ENCODE results near the gene YAE1.

Gene YAE1

DNA sequence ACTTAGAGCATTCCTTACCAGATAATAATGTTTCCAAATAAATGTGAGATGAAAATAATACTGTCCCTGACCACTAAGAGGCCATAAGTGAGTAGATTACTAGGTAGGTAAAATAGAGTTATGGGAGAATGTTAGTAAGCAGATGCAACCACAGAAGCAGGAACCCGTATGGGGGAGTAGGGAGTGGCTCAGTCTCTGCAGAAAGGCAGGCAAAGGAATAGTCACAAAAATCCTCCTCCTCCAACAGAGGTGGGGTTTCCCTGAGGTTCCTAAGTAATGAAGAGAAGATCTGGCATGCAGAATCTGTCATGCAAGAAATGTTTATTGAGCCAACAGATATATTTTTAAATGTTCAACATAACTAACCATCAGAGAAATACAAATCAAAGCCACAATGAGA is 9.0 kb upstream of the YAE1 start:
- DNase-seq (ENCODE audit: low spot score), result no peak

DNA sequence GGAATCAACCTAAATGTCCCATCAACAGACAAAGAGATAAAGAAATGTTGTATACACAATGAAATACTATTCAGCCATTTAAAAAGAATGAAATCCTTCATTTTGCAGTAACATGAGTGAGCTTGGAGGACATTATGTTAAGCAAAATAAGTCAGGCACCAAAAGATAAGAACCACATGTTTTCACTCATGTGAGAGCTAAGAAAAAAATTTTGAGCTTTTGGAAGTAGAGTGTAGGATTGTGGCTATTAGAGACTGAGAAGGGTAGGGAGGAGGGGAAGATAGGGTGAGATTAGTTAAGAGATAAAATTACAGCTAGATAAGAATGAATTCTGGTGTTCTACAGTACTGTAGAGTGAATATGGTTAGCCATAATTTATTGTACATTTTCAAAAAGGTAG is 8.3 kb upstream of the YAE1 start:
- DNase-seq (ENCODE audit: low spot score), result no peak

DNA sequence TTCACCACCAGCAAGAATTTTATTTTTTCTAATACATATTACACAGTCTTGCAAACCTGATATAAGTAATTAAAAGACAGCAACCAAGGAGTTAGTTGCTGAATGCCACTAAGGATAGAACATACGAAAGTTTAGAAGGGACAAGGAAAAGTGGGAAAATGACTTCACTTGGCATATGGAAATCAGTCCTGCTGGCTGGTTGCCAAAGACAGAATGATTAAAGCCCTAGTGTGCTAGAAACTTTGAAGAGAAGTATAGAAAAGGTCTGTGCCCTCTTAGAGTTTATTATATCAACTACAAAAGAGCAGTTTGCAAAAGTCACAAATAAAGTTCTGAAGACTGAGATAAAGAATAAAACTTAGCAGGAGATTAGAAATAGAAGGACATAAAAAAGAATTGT is 5.8 kb upstream of the YAE1 start:
- DNase-seq (ENCODE audit: low spot score), result no peak

DNA sequence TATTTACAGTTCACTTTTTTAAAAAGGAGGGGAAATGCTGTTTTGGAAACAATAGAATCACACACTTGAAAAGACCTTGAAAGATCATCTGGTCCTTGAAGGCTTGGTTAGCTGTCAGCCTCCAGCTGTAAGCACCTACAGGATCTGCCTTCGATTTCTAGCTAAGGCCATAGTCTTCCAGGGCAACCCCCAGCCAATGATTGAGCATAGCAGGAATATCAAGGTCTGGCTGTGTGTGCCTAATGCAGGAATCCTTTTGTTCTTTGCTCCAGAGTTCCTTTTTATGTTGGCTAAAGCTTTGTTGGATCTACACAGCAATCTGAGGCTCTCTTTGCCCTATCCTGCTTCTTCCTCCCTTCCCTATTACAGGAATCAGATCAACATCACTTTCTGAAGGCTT is 5.2 kb upstream of the YAE1 start:
- DNase-seq (ENCODE audit: low spot score), result no peak

DNA sequence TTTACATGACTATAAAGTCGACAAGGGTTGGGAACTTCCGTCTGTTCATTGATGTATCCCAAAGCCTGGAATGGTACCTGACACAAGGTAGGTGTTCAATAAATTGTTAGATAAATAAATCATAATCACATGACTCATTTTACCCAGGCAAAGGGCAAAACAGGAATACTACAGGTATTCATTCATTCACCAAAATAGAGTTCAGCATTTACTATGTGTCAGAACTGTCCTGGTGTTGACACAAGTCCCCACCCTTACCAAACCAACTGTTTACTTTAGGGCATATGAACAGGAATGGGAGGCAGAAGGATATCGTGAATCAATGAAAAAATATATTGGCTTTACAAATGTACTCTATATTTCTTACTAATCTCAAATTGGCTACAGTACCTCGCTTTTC is 666 bp upstream of the YAE1 start:
- no peak for DNase-seq (ENCODE audit: low spot score)

DNA sequence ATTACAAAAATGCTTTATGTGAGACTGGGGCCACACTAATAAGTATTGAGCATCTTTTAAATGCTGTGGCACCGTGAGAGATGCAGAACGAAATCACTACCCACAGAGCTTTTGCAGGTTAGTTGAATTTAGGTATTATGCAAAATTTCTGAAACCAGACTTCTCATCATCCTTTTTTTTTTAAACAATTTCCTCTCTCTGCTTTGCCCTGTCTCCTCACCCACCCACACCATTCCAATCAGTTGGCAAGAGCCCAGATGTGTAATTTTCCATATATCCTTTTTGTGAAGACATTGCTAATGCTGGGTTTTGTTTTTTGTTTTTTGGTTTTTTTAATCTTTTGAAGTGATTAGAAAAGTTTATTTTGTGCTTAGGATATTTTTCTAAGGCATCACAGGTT is 1.1 kb downstream of the YAE1 start:
- no peak for DNase-seq (ENCODE audit: low spot score)

DNA sequence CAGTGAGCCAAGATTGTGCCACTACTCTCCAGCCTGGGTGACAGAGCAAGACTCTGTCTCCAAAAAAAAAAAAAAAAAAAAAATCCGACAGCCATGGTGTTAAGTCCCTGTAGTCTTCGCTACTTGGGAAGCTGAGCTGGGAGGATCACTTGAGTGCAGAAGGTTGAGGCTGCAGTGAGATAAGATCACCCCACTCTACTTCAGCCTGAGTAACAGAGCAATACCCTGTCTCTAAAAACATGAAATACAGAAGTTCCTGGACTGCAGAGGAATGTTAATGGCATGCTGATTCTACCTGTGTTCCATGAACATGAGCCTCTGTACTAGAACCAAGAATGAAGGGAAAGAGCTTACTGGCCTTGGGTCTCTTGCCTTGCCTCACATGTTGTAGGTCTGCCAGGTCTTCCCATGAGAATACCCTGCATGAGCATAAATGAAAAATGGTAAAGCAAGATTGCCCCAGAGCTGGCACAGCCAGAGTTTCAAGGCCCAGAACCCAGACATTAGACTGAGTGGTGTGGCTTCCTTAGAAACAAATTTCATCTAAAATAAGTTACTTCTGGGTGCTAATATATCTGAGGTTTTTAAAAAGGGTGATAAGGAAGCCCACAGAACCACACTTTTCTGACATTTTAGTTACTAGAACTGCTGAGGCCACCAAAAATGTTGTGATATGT is 8.6 kb downstream of the YAE1 start:
- no peak for DNase-seq (ENCODE audit: low spot score)

DNA sequence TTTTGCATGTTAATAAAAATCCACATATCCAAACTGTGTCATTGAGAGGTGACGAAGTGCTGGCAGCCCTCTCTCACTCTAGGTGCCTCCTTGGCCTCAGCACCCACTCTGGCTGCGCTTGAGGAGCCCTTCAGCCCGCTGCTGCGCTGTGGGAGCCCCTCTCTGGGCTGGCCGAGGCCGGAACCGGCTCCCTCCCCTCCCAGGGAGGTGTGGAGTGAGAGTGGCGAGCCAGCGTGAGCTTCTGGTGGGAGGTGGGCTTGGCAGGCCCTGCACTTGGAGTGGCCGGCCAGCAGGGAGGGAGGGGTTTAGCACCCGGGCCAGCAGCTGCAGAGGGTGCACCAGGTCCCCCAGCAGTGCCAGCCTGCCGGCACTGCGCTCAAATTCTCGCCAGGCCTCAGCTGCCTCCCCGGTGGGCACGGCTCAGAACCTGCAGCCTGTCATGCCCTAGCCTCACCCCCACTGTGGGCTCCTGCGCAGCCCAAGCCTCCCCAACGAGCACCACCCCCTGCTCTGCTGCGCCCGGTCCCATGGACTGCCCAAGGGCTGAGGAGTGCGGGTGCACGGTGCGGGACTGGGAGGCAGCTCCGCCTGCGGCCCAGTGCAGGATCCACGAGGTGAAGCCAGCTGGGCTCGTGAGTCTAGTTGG is 11.1 kb downstream of the YAE1 start:
- no peak for DNase-seq (ENCODE audit: low spot score)

DNA sequence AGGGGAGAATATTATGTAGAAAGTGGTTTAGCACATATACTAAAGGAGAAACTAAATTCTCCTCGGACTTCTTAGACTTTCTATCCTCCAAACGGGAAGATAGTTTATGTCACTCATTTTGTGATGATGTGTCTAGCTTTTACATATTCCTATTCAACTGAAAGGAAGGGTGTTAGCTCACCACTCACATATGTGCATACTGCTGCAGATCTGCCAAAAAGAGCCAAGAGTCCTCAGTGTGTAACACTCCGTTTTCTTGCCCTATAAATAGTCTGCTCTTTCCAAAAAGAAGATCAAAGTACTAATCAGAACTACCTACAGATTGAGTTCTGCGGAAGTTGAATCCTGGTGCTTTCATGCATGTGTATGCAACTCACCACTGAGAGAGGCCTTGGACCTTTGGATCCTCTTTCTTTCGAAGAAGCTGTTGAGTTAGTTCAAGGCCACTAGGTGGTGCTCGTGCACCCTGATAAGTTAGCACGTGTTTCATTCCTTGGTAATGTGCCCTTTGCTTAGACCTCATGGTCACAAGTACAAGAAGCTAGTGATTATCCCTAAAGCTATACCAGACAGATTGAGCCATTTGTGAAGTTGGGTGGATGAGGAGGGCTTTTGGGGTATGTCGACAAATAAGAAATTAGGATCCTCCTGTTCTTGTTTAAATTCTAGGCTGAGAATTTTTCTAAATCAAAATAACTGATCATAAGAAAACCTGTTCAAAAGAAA is 14.1 kb downstream of the YAE1 start:
- peak; percentile 91 for DNase-seq (ENCODE audit: low spot score)

DNA sequence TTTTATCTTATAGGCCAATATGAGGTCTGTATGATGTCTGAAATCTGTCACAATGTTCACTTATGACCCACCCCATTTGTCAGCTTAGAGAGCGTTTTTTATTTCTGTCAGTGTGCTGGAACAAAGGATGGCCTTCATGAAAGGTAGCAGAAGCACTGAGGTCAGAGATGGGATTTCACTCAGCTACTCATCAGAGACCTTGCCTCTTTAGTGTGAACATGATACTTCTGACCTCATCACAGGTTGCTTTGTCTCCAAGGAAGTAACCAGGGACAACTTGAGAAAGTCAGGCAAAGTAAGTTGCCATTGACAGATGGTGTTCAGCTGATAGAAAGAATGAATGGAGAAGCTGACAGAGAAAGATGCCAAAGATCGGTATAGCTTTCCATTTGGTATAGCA is 16.3 kb downstream of the YAE1 start:
- DNase-seq (ENCODE audit: low spot score), result no peak

DNA sequence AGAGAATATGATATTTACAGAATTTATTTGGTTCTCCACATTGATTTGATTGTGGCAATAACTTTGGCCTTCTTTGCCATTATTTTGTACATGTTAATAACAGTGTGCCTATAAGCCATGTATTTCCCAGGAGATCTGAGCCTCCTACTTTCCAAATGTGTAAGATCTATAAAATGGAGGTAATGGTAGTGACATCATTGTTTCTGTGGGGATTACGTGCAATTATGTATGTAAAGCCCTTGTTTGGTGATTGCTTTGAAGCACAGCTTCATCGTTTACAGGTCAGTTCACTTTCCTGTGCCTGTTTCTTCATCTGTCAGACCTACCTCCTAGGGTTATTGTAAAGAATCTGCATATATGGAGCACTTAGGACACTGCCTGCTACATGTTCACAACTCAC is 17.3 kb downstream of the YAE1 start:
- no peak for DNase-seq (ENCODE audit: low spot score)

DNA sequence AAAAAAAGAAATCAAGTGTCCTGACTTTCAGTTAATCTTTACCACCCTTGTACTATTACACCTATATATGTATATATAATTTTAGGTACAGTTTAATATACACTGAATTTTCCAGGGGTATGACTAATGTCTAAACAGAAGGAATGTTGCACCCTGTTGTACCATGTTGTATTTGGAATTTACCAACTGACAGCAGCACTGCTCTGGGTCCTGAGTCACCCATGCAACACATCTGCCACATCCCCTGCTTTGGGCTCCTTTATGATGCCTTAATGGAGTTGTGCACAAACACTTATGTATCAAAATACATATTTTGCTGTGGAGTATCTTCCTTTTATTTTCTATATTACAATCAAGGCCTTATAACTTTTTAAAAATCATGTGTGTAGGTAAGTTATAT is 21.2 kb downstream of the YAE1 start:
- no peak for DNase-seq (ENCODE audit: low spot score)

DNA sequence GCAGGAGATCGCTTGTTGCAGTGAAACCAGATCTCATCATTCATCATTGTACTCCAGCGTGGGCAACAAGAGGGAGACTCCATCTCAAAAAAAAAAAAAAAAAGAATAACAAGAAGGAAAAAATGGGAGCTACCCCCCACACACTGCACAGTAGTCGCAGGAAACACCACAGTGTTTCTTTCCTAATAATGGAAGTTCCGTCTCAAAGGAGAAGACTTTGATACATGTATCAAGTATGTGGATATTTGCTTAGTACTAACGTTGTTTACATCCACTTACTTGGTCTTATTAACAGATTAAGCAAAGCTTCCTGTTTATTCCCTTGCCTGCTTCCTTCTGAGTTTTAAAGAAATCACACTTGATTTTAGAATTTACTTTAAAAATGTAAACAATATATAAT is 22.2 kb downstream of the YAE1 start:
- DNase-seq (ENCODE audit: low spot score), result no peak

DNA sequence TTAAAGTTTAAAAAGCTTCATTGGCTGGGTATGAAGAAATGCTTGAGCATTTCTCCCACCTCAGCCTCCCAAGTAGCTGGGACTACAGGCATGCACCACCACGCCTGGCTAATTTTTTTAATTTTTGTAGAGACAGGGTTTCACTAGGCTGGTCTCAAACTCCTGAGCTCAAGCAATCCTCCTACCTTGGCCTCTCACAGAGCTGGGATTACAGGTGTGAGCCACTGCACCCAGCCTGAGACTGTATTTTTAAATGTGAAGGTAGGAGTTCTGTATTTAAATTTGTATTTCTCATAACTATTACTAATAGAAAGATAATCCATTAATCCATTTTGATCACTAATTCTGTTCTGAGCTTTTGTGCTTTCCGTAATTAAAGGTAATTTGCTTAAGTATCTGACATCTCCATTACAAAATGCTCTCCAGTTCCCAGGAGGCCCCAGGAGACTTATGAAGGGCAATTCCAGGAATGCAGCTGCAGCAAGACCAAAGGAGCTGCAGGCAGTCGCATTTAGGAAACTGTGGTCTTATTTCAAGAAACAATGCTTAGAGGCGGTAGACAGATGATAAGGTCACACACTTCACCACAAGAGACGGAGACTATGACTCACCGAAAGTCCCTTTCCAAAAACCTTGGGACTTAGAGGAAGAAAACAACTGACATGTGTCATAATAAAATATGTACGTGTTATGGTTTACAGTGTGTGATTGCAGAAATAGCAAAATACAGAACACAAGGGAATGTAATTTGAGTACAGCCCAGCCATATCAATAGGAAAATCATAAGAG is 23.3 kb downstream of the YAE1 start:
- no peak for DNase-seq (ENCODE audit: low spot score)

DNA sequence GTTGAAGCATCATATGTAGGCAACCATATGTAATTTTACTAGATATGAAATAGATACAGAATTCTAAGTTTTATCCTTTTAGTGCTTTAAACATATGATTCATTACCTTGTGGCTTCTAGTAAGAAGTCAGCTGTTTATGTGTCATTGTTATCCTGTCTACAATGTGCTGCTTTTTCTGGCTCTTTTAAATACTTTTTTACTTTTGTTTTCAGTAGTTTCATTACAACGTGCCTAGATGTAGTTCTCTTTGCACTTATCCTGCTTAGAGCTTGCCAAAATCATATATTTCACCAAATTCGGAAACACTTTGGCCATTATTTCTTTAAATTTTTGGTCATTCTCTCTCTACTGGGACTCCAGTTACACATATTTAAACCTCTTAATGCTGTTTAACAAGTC is 26.4 kb downstream of the YAE1 start:
- DNase-seq (ENCODE audit: low spot score), result no peak

DNA sequence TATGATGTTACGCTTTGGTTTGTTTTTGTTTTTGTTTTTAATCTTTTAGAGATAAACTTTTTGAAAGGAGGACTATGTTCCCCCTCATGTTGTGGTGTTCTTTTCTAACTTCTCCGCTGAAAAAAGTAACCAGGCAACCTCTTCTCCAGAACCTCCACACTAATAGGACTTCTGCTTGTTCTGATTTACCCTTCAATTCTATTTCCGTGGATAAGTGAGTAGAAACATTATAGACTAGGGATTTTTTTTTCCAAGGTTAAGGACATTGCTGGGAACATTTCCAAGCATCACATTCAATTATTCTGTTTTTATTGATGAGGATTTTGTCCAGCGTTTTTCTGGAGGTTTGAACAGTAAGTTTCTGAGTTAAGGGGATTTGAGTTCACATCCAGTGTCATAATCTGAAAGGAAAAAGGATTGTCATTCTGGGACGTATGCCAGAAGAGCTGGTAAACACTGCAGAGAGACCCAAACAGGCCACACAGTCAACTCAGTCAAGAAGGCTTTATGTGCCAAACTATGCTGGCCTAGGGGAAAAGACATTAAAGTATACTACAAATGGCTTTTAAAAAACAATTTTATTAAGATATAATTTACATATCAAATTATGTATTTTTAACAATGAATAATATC is 28.9 kb downstream of the YAE1 start:
- peak; percentile 58 for DNase-seq (ENCODE audit: low spot score)

DNA sequence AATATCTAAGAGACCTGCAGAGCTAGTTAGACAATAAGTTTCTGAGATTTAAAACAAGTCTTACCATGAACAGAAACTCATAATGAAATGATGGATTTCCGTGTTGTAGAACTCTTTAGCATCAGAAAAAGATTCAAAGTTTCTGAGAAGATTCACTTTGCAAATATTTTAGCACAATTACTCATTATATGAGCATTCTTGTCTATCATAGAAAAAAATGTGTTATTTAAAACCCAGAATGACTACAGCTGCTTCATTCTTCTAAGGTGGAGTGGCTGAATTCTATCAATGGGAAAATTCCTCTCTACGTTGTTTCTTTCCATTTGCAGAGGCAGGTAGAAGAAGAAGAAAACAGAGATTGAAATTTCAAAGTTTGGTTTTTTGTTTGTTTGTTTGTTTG is 36.1 kb downstream of the YAE1 start:
- no peak for DNase-seq (ENCODE audit: low spot score)

DNA sequence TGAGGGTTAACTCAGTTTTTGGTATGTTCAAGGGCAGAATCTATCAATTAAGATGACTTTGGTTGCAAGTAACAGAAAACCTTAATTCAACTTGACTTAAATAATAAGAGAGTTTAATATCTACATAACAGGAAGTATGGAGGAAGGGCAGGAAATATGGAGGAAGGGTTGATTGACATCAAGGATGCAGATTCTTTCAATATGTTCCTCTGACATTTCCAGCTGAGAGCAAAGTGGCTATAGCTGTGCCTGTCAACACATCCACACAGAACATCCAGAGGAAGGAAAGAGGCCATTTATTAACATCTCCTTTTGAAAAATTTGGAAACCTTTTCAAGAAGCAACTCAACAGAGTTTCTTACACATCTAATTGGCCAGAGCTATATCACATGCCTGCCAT is 37.7 kb downstream of the YAE1 start:
- DNase-seq (ENCODE audit: low spot score), result no peak

DNA sequence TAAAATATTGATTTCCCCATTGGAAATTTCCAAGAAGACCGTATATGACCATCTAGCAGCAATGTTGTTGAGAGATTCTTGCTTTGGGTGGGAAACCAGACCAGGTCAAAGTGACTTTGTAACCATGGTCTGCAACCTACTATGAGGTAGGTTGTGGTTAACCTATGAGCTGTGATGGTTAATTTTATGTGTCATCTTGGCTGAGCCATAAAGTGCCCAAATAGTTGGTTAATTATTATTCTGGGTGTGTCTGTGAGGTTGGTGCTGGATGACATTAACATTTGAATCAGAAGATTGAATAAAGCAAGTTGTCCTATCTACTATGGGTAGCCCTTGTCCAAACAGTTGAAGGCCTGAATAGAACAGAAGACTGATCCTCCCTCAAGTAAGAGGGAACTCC is 38.9 kb downstream of the YAE1 start:
- DNase-seq (ENCODE audit: low spot score), result no peak

DNA sequence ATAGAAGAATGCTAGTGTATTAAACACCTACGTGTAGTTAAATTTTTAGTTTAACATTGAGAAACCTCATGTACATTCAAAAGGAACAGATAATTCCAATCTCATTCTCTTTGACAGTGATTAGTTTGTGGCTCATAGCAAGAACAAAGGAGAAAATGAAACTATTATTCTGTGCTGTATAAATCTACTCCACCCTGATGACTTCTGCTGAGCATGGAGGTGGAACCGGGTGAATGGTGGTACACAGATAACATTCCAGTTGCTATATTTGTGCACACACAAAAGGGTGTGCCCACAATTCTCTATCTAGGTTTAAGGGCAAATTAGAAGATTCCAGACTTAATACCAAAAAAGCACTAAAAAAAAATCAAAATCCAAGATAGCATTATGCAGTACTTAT is 40.1 kb downstream of the YAE1 start:
- DNase-seq (ENCODE audit: low spot score), result no peak

DNA sequence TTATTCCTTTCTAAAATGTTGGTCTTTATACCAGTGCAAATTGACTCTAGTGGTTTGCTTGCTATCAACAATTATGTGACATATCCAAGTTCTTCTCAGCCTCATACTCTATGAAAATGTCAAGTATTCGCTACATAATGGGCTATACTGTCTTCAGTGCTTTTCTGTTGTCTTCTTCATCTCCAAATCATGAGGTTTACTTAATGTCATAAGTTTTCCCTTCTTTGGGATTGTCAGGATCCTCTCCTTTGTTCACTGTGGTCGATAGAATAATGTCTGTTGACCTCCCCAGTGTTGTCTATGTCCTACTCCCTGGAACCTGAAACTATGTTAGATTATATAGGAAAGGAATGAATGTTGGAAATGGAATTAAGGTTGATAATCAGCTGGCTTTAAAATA is 40.7 kb downstream of the YAE1 start:
- DNase-seq (ENCODE audit: low spot score), result no peak

DNA sequence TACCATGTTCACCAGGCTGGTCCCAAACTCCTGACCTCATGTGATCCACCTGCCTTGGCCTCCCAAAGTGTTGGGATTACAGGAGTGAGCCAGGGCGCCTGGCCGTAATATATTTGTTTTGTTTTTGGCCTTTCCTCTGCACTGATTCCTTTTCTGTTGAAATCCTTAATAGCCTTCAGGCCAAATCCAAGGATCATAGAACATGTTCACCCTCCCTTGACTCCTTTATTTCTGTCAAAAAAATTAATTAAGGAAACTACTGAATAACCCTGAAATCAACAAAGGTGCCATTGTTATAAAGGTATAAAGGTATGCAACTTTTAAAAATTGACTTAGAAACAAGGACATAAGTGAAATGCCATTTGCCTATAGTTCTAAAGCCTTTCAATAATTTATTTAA is 41.7 kb downstream of the YAE1 start:
- DNase-seq (ENCODE audit: low spot score), result no peak

All from globus pallidus (tissue), 1 donor.